Chondrocyte (in vitro differentiated cells): ENCODE measurements around the gene UACA. TPM values are rescaled to one million over a fixed set of nuclear protein-coding genes. Genes with fewer than 3 reads are reported as not detected.

Experiments used
- DNase-seq: peaks from one replicate; pipeline ENCODE4 v3.0.0; 2021; ENCODE audit warnings: mixed read lengths, low spot score
- H3K27ac Mint-ChIP-seq: one replicate; pipeline ENCODE4 v1.8.0; 2021; ENCODE audit warnings: mild to moderate bottlenecking, moderate library complexity, mixed read lengths; ENCODE audit not compliant: unreplicated experiment
- H3K27me3 Mint-ChIP-seq: 2 replicates; pipeline ENCODE4 v1.8.0; 2021; ENCODE audit warnings: low read depth, mixed read lengths
- H3K36me3 Mint-ChIP-seq: 2 replicates; pipeline ENCODE4 v1.8.0; 2021; ENCODE audit warnings: low read depth, mixed read lengths
- H3K4me1 Mint-ChIP-seq: 2 replicates; pipeline ENCODE4 v1.8.0; 2021; ENCODE audit warnings: low read depth, mild to moderate bottlenecking, mixed read lengths
- H3K4me3 Mint-ChIP-seq: one replicate; pipeline ENCODE4 v1.8.0; 2021; ENCODE audit warnings: mild to moderate bottlenecking, moderate library complexity, mixed read lengths; ENCODE audit not compliant: unreplicated experiment
- H3K9me3 Mint-ChIP-seq: 2 replicates; pipeline ENCODE4 v1.8.0; 2021; ENCODE audit warnings: low read depth, mixed read lengths
- CTCF ChIP-seq: fragments of 200-600 bp; sonication (generic); IDR thresholded peaks from 2 replicates; pipeline ENCODE4 v1.5.0; 2021; ENCODE audit warnings: antibody characterized with exemption, mild to moderate bottlenecking, moderate library complexity
- total RNA-seq: library from RNA; stranded (reverse); gene quantifications from 3 replicates; pipeline ENCODE4 v1.2.1, GENCODE V29; 2021

Gene UACA
- total RNA-seq, 1 donor from 2014 or later = 249 TPM

DNA sequence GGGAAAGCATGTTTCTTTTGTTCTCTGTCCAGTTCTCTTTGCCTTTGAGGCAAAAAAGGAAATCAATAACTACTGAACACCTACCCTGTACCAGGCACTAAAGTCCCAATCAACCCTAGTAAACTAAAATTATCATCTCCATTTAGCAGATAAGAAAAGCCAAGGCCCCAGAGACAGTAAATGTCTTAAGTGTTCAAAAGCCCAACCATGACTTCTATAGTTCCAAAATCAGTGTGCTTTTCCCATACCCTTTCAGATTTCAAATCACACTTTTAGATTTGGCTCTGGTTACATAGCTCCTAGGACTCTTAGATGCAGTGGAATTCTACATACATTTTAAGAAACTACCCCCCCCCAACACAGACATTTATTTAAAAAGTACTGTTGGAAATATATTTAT, 63.5 kb downstream of the UACA start:
- H3K27ac Mint-ChIP-seq = peak overlapping the region; percentile 85
- H3K4me3 Mint-ChIP-seq = peak overlapping the region; percentile 35
- no peaks in the 10 kb centered on the region for H3K27me3 Mint-ChIP-seq
- no peak for TF ChIP-seq CTCF
- DNase-seq = no peak
- no peaks in the 10 kb centered on the region for H3K9me3 Mint-ChIP-seq
- peaks cover 89% of the 10 kb centered on the region for H3K4me1 Mint-ChIP-seq
- H3K36me3 Mint-ChIP-seq = peaks cover 12% of the 10 kb centered on the region

GRCh38 chr15:70698836-70699390, 64.4 kb downstream of the UACA start:
- no peak for DNase-seq
- no peak for TF ChIP-seq CTCF
- H3K27ac Mint-ChIP-seq = peak overlapping the region; percentile 89

DNA sequence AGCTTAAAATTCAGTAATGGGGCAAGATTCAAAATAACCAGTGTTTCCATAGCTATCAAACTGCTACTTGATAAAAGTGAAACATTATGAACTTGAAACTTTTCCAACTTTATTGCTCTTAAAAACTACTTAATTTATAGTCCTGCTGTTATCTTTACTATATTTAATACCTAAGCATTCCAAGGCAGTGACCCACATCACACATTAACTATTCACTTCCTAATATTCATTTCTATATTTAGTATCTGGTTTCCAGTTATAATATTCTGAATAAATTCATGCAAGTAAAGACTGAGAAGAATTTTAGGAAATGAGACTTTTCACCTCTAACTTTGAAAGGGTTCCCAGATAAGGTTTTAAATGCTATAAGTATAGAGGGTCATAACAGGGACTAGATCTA, 64.9 kb downstream of the UACA start:
- Mint-ChIP-seq H3K4me1 (peaks cover 74% of the 10 kb centered on the region), H3K4me3 (peak overlapping the region; percentile 20), H3K27ac (peak overlapping the region; percentile 89), H3K27me3 (no peaks in the 10 kb centered on the region), H3K9me3 (no peaks in the 10 kb centered on the region), H3K36me3 (peaks cover 17% of the 10 kb centered on the region)
- DNase-seq = no peak
- no peak for TF ChIP-seq CTCF

More at GRCh38 chr15:70698836-70699390, 64.4 kb downstream of the UACA start:
- Mint-ChIP-seq H3K4me3 (peak overlapping the region; percentile 20), H3K4me1 (peaks cover 79% of the 10 kb centered on the region), H3K36me3 (peaks cover 15% of the 10 kb centered on the region), H3K9me3 (no peaks in the 10 kb centered on the region), H3K27me3 (no peaks in the 10 kb centered on the region)

- H3K4me3 Mint-ChIP-seq = no peak overlapping the region
- DNase-seq = no peak
- no peaks in the 10 kb centered on the region for H3K27me3 Mint-ChIP-seq
- peaks cover 30% of the 10 kb centered on the region for H3K36me3 Mint-ChIP-seq
- H3K27ac Mint-ChIP-seq = peak overlapping the region; percentile 60
- H3K4me1 Mint-ChIP-seq = peaks cover 41% of the 10 kb centered on the region
- no peak for TF ChIP-seq CTCF
- H3K9me3 Mint-ChIP-seq = no peaks in the 10 kb centered on the region
Measured at GRCh38 chr15:70690491-70691276, 72.7 kb downstream of the UACA start.

DNA sequence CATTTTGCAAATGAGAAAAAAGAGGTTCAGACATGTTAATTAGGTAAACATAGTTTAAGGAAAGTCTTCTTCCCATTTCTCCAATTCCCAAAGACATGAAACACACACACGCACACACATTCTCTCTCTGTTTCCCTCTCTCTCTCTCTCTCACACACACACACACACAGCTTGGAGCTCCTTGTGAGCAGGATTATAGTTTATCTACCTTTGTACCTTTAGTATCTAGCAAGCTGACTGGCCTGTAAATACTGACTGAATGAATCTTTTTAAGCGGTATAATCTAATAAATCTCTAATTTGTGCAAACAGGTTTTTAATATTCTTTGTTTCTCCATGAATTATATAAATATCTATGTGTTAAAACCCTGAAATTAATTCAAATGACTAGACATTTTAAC, 73.3 kb downstream of the UACA start:
- peak overlapping the region; percentile 5 for H3K27ac Mint-ChIP-seq
- peaks cover 32% of the 10 kb centered on the region for H3K36me3 Mint-ChIP-seq
- no peak for TF ChIP-seq CTCF
- no peaks in the 10 kb centered on the region for H3K9me3 Mint-ChIP-seq
- DNase-seq = no peak
- H3K4me3 Mint-ChIP-seq = no peak overlapping the region
- H3K27me3 Mint-ChIP-seq = no peaks in the 10 kb centered on the region
- peaks cover 41% of the 10 kb centered on the region for H3K4me1 Mint-ChIP-seq
